HepG2 (cell line): ENCODE measurements around the gene PITRM1. TPM values are rescaled to one million over a fixed set of nuclear protein-coding genes. Genes with fewer than 3 reads are reported as not detected.
"Not testable (repeated sequence)": the region's sequence is repeated elsewhere in the genome, so short reads cannot be mapped to it uniquely, and the experiment has no call there.

Experiments
- ATAC-seq: fragments of 200-7000 bp; cut with Tn5 transposase; 3 replicates; pipeline ENCODE4 v1.9.1; 2020; ENCODE audit warnings: mild to moderate bottlenecking, moderate library complexity
- BruUV-seq: library from RNA; stranded (reverse); fragments of 400-500 nt; replicated peaks from 2 replicates; lab custom pipeline; 2021; lab: Mats Ljungman, UMichigan
- CTCF ChIA-PET: fragments of 300-600 bp; formaldehyde crosslinking; extraction: SDS; loops from one replicate; lab custom pipeline; 2021; ENCODE audit warnings: low total read pairs, inconsistent platforms, low intra/inter-chr PET ratio; lab: Yijun Ruan, JAX
- POLR2A ChIA-PET: fragments of 350-600 bp; sonication (Branson Sonifier 250); formaldehyde crosslinking; loops from one replicate; lab custom pipeline; 2020; ENCODE audit warnings: antibody characterized with exemption, inconsistent platforms; lab: Yijun Ruan, JAX
- DNase-seq: peaks from one replicate; pipeline ENCODE4 v3.0.0-alpha.2; 2015; ENCODE audit warnings: low spot score
- FAIRE-seq: peaks from 3 replicates; lab custom pipeline; 2011; peaks lifted over from hg19 to GRCh38; lab: Jason Lieb, UNC
- H2AFZ ChIP-seq: one replicate; pipeline ENCODE4 v1.6.1; 2011; ENCODE audit warnings: low read length, inconsistent platforms
- H3K27ac ChIP-seq: fragments of 300-600 bp; 3 replicates; pipeline ENCODE4 v1.8.0; 2011; ENCODE audit warnings: mixed run types, mild to moderate bottlenecking, mixed read lengths, low read length, inconsistent platforms; ENCODE audit not compliant: insufficient read depth; ENCODE audit errors: extremely low read length
- H3K27me3 ChIP-seq, 2 experiments: fragments of 200-600 bp in 1 of 2; 2 replicates in 1 of 2; 3 replicates in 1 of 2; pipeline versions ENCODE4 v1.6.0 to v1.8.0; 2011; ENCODE audit warnings: low read length in 2 of 2, mild to moderate bottlenecking in 2 of 2, moderate library complexity in 2 of 2, inconsistent platforms in 1 of 2; ENCODE audit not compliant: insufficient read depth in 2 of 2, control insufficient read depth in 1 of 2
- H3K36me3 ChIP-seq, 2 experiments: fragments of 200-600 bp in 1 of 2; replicated peaks in 1 of 2; 2 replicates in 1 of 2; 3 replicates in 1 of 2; pipeline versions ENCODE4 v1.5.1 to v1.8.0; 2011; ENCODE audit warnings: low read length in 2 of 2, inconsistent platforms in 1 of 2; ENCODE audit not compliant: insufficient read depth in 2 of 2, control insufficient read depth in 1 of 2
- H3K4me1 ChIP-seq: 2 replicates; pipeline ENCODE4 v1.5.1; 2012; ENCODE audit warnings: low read length, inconsistent platforms; ENCODE audit not compliant: insufficient read depth
- H3K4me2 ChIP-seq: 2 replicates; pipeline ENCODE4 v1.6.0; 2011; ENCODE audit warnings: low read depth, low read length, inconsistent platforms
- H3K4me3 ChIP-seq, 3 experiments: fragments of 200-600 bp in 1 of 3; sonication (generic), shearing (Covaris generic) in 1 of 3; replicated peaks in 1 of 3; 2 replicates each; pipeline ENCODE4 v1.5.1; 2011 to 2016; ENCODE audit warnings: low read length in 3 of 3, inconsistent platforms in 2 of 3, low read depth in 2 of 3, mild to moderate bottlenecking in 2 of 3, control low read depth in 1 of 3, mixed read lengths in 1 of 3; ENCODE audit not compliant: insufficient read depth in 1 of 3
- H3K79me2 ChIP-seq: one replicate; pipeline ENCODE4 v1.6.1; 2011; ENCODE audit warnings: low read length, inconsistent platforms; ENCODE audit not compliant: insufficient read depth
- H3K9ac ChIP-seq: 2 replicates; pipeline ENCODE4 v1.6.0; 2011; ENCODE audit warnings: mild to moderate bottlenecking, low read depth, low read length, inconsistent platforms; ENCODE audit not compliant: insufficient read depth
- H3K9me3 ChIP-seq: 2 replicates; pipeline ENCODE4 v1.5.1; 2012; ENCODE audit warnings: mild to moderate bottlenecking, low read length
- H4K20me1 ChIP-seq: 2 replicates; pipeline ENCODE4 v1.6.0; 2011; ENCODE audit warnings: inconsistent platforms, mild to moderate bottlenecking, low read length, moderate library complexity; ENCODE audit not compliant: insufficient read depth
- MEIS2 ChIP-seq: sonication (generic); formaldehyde crosslinking; IDR thresholded peaks from 2 replicates; pipeline ENCODE4 v1.9.0; 2021; ENCODE audit warnings: mild to moderate bottlenecking, missing genetic modification reagents
- RFX3 ChIP-seq: IDR thresholded peaks from 2 replicates; pipeline ENCODE4 v1.6.1; 2016; ENCODE audit warnings: missing biosample characterization, missing genetic modification reagents
- STAG1 ChIP-seq: sonication (generic); formaldehyde crosslinking; IDR thresholded peaks from 2 replicates; pipeline ENCODE4 v1.4.0; 2020; ENCODE audit warnings: missing genetic modification reagents
- WGBS: methylation state at CpG from one replicate; pipeline ENCODE4 v1.1.6; 2017; ENCODE audit warnings: low lambda C conversion rate; 5-methylcytosine and 5-hydroxymethylcytosine counted together
- in situ Hi-C: cut with HindIII; loops from 2 replicates; pipeline ENCODE4 v1.10.0; 2017; ENCODE audit warnings: low pct_unique_long_range_greater_than_20kb; ENCODE audit not compliant: extremely low pct_ligation_motif_present
- intact Hi-C: fragments of 100-400 bp; cut with micrococcal nuclease; formaldehyde crosslinking; loops from one replicate; pipeline ENCODE4 v1.10.0; 2022; ENCODE audit not compliant: unreplicated experiment
- polyA plus RNA-seq, 8 experiments: library from polyadenylated mRNA; depleted of rRNA in 3 of 8; stranded (reverse) in 7 of 8; unstranded in 1 of 8; fragments of >200 nt; fragmentation: Illumina TruSeq in 4 of 8; extraction: Trizol in 4 of 8; gene quantifications; 2 replicates each; pipeline versions ENCODE4 v1.2.1 to v1.2.3, GENCODE V29; 2011 to 2016; ENCODE audit warnings: low read depth in 4 of 8, missing spikeins in 1 of 8, mixed read lengths in 1 of 8; ENCODE audit not compliant: insufficient read depth in 1 of 8
- total RNA-seq, 5 experiments: library from RNA; depleted of rRNA; stranded (reverse); fragments of >200 nt; fragmentation: Illumina TruSeq; extraction: Trizol; gene quantifications; 2 replicates each; pipeline ENCODE4 v1.2.3, GENCODE V29; 2016; ENCODE audit warnings: low read depth in 1 of 5
- TF ChIP-seq, protein P1 (sequence below): sonication (generic); formaldehyde crosslinking; IDR thresholded peaks from 2 replicates; pipeline ENCODE4 v1.5.0; 2020; ENCODE audit warnings: mild to moderate bottlenecking, missing genetic modification reagents, moderate library complexity

Gene PITRM1
- total and polyA plus RNA-seq, 2 of the 13 experiments (the other 11 are each of a cell fraction or from before 2014, with no cell fraction given): 16.4 to 29.0 TPM

DNA sequence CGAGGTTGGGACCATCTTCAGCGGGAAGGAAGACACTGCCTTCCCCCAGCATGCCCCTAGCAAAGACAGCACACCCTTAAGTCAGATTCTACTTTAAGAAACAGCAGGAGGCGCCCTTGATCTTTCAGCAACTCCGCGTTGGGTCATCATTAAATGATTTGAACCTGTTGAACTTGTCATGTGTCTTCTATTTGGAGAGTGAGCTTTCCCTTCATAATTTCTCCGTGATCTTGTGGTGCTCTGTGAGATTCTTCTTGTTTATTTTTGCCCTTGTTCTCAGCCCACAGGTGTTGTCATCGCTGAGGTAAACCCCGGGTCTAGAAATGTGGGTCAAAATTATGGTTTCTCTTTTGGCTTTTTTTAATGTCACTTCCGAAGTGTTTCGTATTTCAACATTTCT lies 49.5 kb upstream of the PITRM1 start:
- Histone ChIP-seq H4K20me1 (no peaks in the 10 kb centered on the region), H3K36me3 (no peaks in the 10 kb centered on the region), H2AFZ (no peak overlapping the region), H3K79me2 (no peaks in the 10 kb centered on the region), H3K4me1 (no peaks in the 10 kb centered on the region), H3K27me3 (peaks cover 0 to 4% of the 10 kb centered on the region in 2 experiments; a peak in 1 of 5 replicates), H3K27ac (no peak overlapping the region), H3K4me2 (no peak overlapping the region), H3K9me3 (no peaks in the 10 kb centered on the region), H3K9ac (no peak overlapping the region), H3K4me3 (no peak overlapping the region)
- WGBS: 46% methylated on average over 9 of the region's 10 CpGs
- no peak for DNase-seq
- no TSS peak for BruUV-seq
- intact Hi-C loops: no loop called here
- in situ Hi-C loops: no loop called here
- FAIRE-seq: no peak
- no peak for ATAC-seq
- ChIA-PET CTCF (no interaction called here), POLR2A (no interaction called here)
- TF ChIP-seq MEIS2 (CRISPR knock-in tag) (no peak), STAG1 (CRISPR knock-in tag) (peak; percentile 38), RFX3 (CRISPR knock-in tag) (no peak)
- TF ChIP-seq, protein P1, sequence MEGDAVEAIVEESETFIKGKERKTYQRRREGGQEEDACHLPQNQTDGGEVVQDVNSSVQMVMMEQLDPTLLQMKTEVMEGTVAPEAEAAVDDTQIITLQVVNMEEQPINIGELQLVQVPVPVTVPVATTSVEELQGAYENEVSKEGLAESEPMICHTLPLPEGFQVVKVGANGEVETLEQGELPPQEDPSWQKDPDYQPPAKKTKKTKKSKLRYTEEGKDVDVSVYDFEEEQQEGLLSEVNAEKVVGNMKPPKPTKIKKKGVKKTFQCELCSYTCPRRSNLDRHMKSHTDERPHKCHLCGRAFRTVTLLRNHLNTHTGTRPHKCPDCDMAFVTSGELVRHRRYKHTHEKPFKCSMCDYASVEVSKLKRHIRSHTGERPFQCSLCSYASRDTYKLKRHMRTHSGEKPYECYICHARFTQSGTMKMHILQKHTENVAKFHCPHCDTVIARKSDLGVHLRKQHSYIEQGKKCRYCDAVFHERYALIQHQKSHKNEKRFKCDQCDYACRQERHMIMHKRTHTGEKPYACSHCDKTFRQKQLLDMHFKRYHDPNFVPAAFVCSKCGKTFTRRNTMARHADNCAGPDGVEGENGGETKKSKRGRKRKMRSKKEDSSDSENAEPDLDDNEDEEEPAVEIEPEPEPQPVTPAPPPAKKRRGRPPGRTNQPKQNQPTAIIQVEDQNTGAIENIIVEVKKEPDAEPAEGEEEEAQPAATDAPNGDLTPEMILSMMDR (CRISPR knock-in tag): 0 out of 2 replicates have a peak, but pooled peaks have one; percentile 11

DNA sequence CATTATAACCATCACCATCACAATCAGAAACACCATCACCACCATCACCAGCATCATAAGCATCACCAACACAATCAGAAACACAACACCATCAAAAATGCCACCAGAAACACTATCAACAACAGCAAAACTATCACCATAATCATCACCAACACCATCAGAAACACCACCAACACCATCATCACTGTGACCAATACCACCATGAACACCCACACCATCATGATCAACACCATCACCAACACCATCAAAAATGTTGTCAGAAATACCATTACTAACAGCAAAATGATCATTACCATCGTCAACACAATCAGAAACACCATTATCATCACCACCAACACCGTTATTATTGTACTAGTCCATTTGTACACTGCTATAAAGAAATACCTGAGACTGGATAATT lies 49.0 kb upstream of the PITRM1 start:
- H3K9ac ChIP-seq, H3K27ac ChIP-seq, H3K36me3 ChIP-seq, H2AFZ ChIP-seq, H3K79me2 ChIP-seq, in situ Hi-C loops, DNase-seq, H3K4me1 ChIP-seq, CTCF ChIA-PET, BruUV-seq, H3K4me3 ChIP-seq, intact Hi-C loops, ATAC-seq, H3K4me2 ChIP-seq, H3K27me3 ChIP-seq, H4K20me1 ChIP-seq, H3K9me3 ChIP-seq, POLR2A ChIA-PET: not testable (repeated sequence)
- FAIRE-seq: peak; percentile 28
- 17% methylated on average over 1 of the region's 2 CpGs for WGBS
